Osteoblast (primary cell): ENCODE results near the gene REPS1. TPM values are rescaled to one million over a fixed set of nuclear protein-coding genes. Genes with fewer than 3 reads are reported as not detected.

Experiments used
- DNase-seq: peaks from one replicate; pipeline ENCODE4 v3.0.0; 2011; ENCODE audit warnings: low spot score, mixed read lengths; ENCODE audit not compliant: insufficient read length; ENCODE audit errors: missing footprints
- H2AFZ ChIP-seq: 2 replicates; pipeline ENCODE4 v1.6.0; 2011; ENCODE audit warnings: mild to moderate bottlenecking, low read length
- H3K27ac ChIP-seq: 2 replicates; pipeline ENCODE4 v1.5.1; 2011; ENCODE audit warnings: mild to moderate bottlenecking, low read depth, low read length, moderate library complexity
- H3K27me3 ChIP-seq: 2 replicates; pipeline ENCODE4 v1.6.0; 2012; ENCODE audit warnings: mild to moderate bottlenecking, control low read depth, inconsistent platforms, low read length, moderate library complexity; ENCODE audit not compliant: insufficient read depth
- H3K36me3 ChIP-seq: 2 replicates; pipeline ENCODE4 v1.5.1; 2011; ENCODE audit warnings: mild to moderate bottlenecking, low read length, control low read depth, moderate library complexity; ENCODE audit not compliant: insufficient read depth
- H3K4me1 ChIP-seq: 2 replicates; pipeline ENCODE4 v1.5.1; 2011; ENCODE audit warnings: mild to moderate bottlenecking, low read length, control low read depth, moderate library complexity; ENCODE audit not compliant: insufficient read depth
- H3K4me2 ChIP-seq: 2 replicates; pipeline ENCODE4 v1.6.0; 2011; ENCODE audit warnings: mild to moderate bottlenecking, low read length; ENCODE audit not compliant: insufficient read depth
- H3K4me3 ChIP-seq: fragments of 200-600 bp; sonication (generic); 3 replicates; pipeline ENCODE4 v1.5.1; 2012; ENCODE audit warnings: mild to moderate bottlenecking, low read length, inconsistent platforms; ENCODE audit not compliant: insufficient read depth
- H3K79me2 ChIP-seq: 2 replicates; pipeline ENCODE4 v1.6.0; 2012; ENCODE audit warnings: mild to moderate bottlenecking, low read length, control low read depth, inconsistent platforms; ENCODE audit not compliant: insufficient read depth
- H3K9me3 ChIP-seq: 2 replicates; pipeline ENCODE4 v1.5.1; 2011; ENCODE audit warnings: low read depth, low read length, control low read depth
- H4K20me1 ChIP-seq: 2 replicates; pipeline ENCODE4 v1.6.0; 2012; ENCODE audit warnings: mild to moderate bottlenecking, low read length, control low read depth; ENCODE audit not compliant: insufficient read depth
- CTCF ChIP-seq: IDR thresholded peaks from 2 replicates; pipeline ENCODE4 v1.5.1; 2011; ENCODE audit warnings: mild to moderate bottlenecking, low read depth, low read length, moderate library complexity; ENCODE audit errors: extremely low read depth
- total RNA-seq: library from RNA; depleted of rRNA; stranded (reverse); fragments of >200 nt; gene quantifications from 2 replicates; pipeline ENCODE4 v1.2.3, GENCODE V29; 2012

The REPS1 gene
- total RNA-seq, 1 donor: 43.1 TPM

- Histone ChIP-seq H3K79me2 (no peaks in the 10 kb centered on the region), H3K4me1 (no peaks in the 10 kb centered on the region), H3K36me3 (peaks cover 6% of the 10 kb centered on the region), H4K20me1 (no peaks in the 10 kb centered on the region), H3K27ac (no peak overlapping the region), H3K4me3 (no peak overlapping the region), H3K4me2 (no peak overlapping the region), H3K9me3 (no peaks in the 10 kb centered on the region), H3K27me3 (no peaks in the 10 kb centered on the region), H2AFZ (no peak overlapping the region)
- no peak for TF ChIP-seq CTCF
- no peak for DNase-seq
These were observed 91.0 kb downstream of the REPS1 start for GRCh38 chr6:138897031-138897430.

GRCh38 chr6:138896104-138896756 lies 91.8 kb downstream of the REPS1 start:
- Histone ChIP-seq H2AFZ (no peak overlapping the region), H3K36me3 (peaks cover 6% of the 10 kb centered on the region), H3K79me2 (no peaks in the 10 kb centered on the region), H3K4me2 (no peak overlapping the region), H3K4me3 (no peak overlapping the region), H3K4me1 (no peaks in the 10 kb centered on the region), H3K27me3 (no peaks in the 10 kb centered on the region), H3K27ac (no peak overlapping the region), H3K9me3 (no peaks in the 10 kb centered on the region), H4K20me1 (no peaks in the 10 kb centered on the region)
- TF ChIP-seq CTCF: no peak
- no peak for DNase-seq

- no peaks in the 10 kb centered on the region for H3K4me1 ChIP-seq
- no peaks in the 10 kb centered on the region for H3K79me2 ChIP-seq
- no peak overlapping the region for H2AFZ ChIP-seq
- H4K20me1 ChIP-seq: no peaks in the 10 kb centered on the region
- no peaks in the 10 kb centered on the region for H3K27me3 ChIP-seq
- no peak for TF ChIP-seq CTCF
- H3K4me2 ChIP-seq: no peak overlapping the region
- no peak overlapping the region for H3K27ac ChIP-seq
- no peak for DNase-seq
- H3K9me3 ChIP-seq: no peaks in the 10 kb centered on the region
- H3K4me3 ChIP-seq: no peak overlapping the region
- H3K36me3 ChIP-seq: no peaks in the 10 kb centered on the region
These were observed 96.6 kb downstream of the REPS1 start for GRCh38 chr6:138891255-138891986.

- TF ChIP-seq CTCF: no peak
- peak; percentile 26 for DNase-seq
- H3K4me3 ChIP-seq: no peak overlapping the region
- H2AFZ ChIP-seq: no peak overlapping the region
- no peaks in the 10 kb centered on the region for H3K79me2 ChIP-seq
- no peaks in the 10 kb centered on the region for H3K36me3 ChIP-seq
- no peaks in the 10 kb centered on the region for H3K4me1 ChIP-seq
- H4K20me1 ChIP-seq: no peaks in the 10 kb centered on the region
- no peaks in the 10 kb centered on the region for H3K27me3 ChIP-seq
- no peak overlapping the region for H3K4me2 ChIP-seq
- H3K9me3 ChIP-seq: no peaks in the 10 kb centered on the region
- no peak overlapping the region for H3K27ac ChIP-seq
These were observed 102.8 kb downstream of the REPS1 start for GRCh38 chr6:138885156-138885819.
